IMR-90 (cell line): ENCODE results near the gene TGDS. TPM values are rescaled to one million over a fixed set of nuclear protein-coding genes. Genes with fewer than 3 reads are reported as not detected.

ENCODE experiments used
- ATAC-seq: fragments of 200-7000 bp; cut with Tn5 transposase; 2 replicates; pipeline ENCODE4 v1.9.1; 2020; ENCODE audit warnings: low read depth, mild to moderate bottlenecking, moderate library complexity
- BruUV-seq: library from RNA; stranded (reverse); fragments of 400-500 nt; replicated peaks from 2 replicates; lab custom pipeline; 2021; lab: Mats Ljungman, UMichigan
- CTCF ChIA-PET: fragments of 300-600 bp; formaldehyde crosslinking; extraction: SDS; loops from one replicate; lab custom pipeline; 2021; ENCODE audit warnings: antibody characterized with exemption; lab: Yijun Ruan, JAX
- POLR2A ChIA-PET: fragments of 300-600 bp; sonication (Branson Sonifier 250); formaldehyde crosslinking; loops from one replicate; lab custom pipeline; 2022; ENCODE audit warnings: antibody characterized with exemption; ENCODE audit not compliant: unreplicated experiment; lab: Charles Lee
- DNase-seq: peaks from one replicate; pipeline ENCODE4 v3.0.0; 2013
- H2AFZ ChIP-seq: replicated peaks from 2 replicates; pipeline ENCODE3; 2013; ENCODE audit warnings: low read length, mild to moderate bottlenecking; ENCODE audit not compliant: poor library complexity
- H2AK5ac ChIP-seq: 2 replicates; pipeline ENCODE4 v1.6.1; 2013; ENCODE audit warnings: low read depth, low read length, inconsistent platforms
- H2AK9ac ChIP-seq: replicated peaks from 2 replicates; pipeline ENCODE3; 2013; ENCODE audit warnings: mild to moderate bottlenecking, low read depth, low read length, moderate library complexity; ENCODE audit not compliant: poor library complexity
- H2BK120ac ChIP-seq: 2 replicates; pipeline ENCODE4 v1.6.1; 2013; ENCODE audit warnings: low read depth, low read length, inconsistent platforms
- H2BK15ac ChIP-seq: 3 replicates; pipeline ENCODE4 v1.6.1; 2013; ENCODE audit warnings: low read depth, low read length, inconsistent platforms
- H2BK20ac ChIP-seq: 2 replicates; pipeline ENCODE4 v1.6.1; 2013; ENCODE audit warnings: low read depth, mild to moderate bottlenecking, inconsistent platforms, low read length, moderate library complexity
- H2BK5ac ChIP-seq: 2 replicates; pipeline ENCODE4 v1.6.1; 2013; ENCODE audit warnings: mild to moderate bottlenecking, low read depth, low read length, inconsistent platforms; ENCODE audit not compliant: poor library complexity, severe bottlenecking
- H3K14ac ChIP-seq: replicated peaks from 2 replicates; pipeline ENCODE4 v1.6.1; 2013; ENCODE audit warnings: low read depth, low read length, inconsistent platforms
- H3K18ac ChIP-seq: 2 replicates; pipeline ENCODE4 v1.6.1; 2013; ENCODE audit warnings: low read depth, low read length, control low read depth
- H3K23ac ChIP-seq: 2 replicates; pipeline ENCODE4 v1.6.1; 2013; ENCODE audit warnings: low read depth, low read length, inconsistent platforms
- H3K27ac ChIP-seq: 2 replicates; pipeline ENCODE4 v1.5.1; 2013; ENCODE audit warnings: mild to moderate bottlenecking, control low read depth, low read length; ENCODE audit not compliant: insufficient read depth
- H3K27me3 ChIP-seq: 2 replicates; pipeline ENCODE4 v1.6.1; 2013; ENCODE audit warnings: low read length; ENCODE audit not compliant: control insufficient read depth, insufficient read depth
- H3K36me3 ChIP-seq: 2 replicates; pipeline ENCODE4 v1.6.1; 2013; ENCODE audit warnings: low read length, mixed read lengths; ENCODE audit not compliant: control insufficient read depth, insufficient read depth
- H3K4ac ChIP-seq: 2 replicates; pipeline ENCODE4 v1.6.1; 2013; ENCODE audit warnings: low read depth, low read length, inconsistent platforms
- H3K4me1 ChIP-seq: 2 replicates; pipeline ENCODE4 v1.6.1; 2013; ENCODE audit warnings: low read length, mixed read lengths; ENCODE audit not compliant: control insufficient read depth, insufficient read depth
- H3K4me2 ChIP-seq: 2 replicates; pipeline ENCODE4 v1.6.1; 2013; ENCODE audit warnings: low read depth, mild to moderate bottlenecking, control low read depth, low read length, moderate library complexity
- H3K4me3 ChIP-seq: 2 replicates; pipeline ENCODE4 v1.5.1; 2013; ENCODE audit warnings: low read depth, mild to moderate bottlenecking, control low read depth, low read length, moderate library complexity; ENCODE audit not compliant: insufficient read depth
- H3K56ac ChIP-seq: 2 replicates; pipeline ENCODE4 v1.6.1; 2013; ENCODE audit warnings: low read length, inconsistent platforms; ENCODE audit not compliant: insufficient read depth; ENCODE audit errors: extremely low read depth
- H3K79me1 ChIP-seq, 2 experiments: 2 replicates each; pipeline ENCODE4 v1.6.1; 2013; ENCODE audit warnings: low read length in 2 of 2, inconsistent platforms in 1 of 2, low read depth in 1 of 2
- H3K9ac ChIP-seq: 2 replicates; pipeline ENCODE4 v1.6.1; 2013; ENCODE audit warnings: low read depth, low read length, control low read depth
- H3K9me1 ChIP-seq: 2 replicates; pipeline ENCODE4 v1.6.1; 2013; ENCODE audit warnings: low read length, inconsistent platforms; ENCODE audit not compliant: insufficient read depth
- H3K9me3 ChIP-seq: 2 replicates; pipeline ENCODE4 v1.6.1; 2013; ENCODE audit warnings: low read length; ENCODE audit not compliant: control insufficient read depth, insufficient read depth
- H4K20me1 ChIP-seq: 2 replicates; pipeline ENCODE4 v1.6.1; 2013; ENCODE audit warnings: low read length, inconsistent platforms; ENCODE audit not compliant: insufficient read depth
- H4K5ac ChIP-seq: 2 replicates; pipeline ENCODE4 v1.6.1; 2013; ENCODE audit warnings: mild to moderate bottlenecking, low read depth, low read length, control low read depth
- H4K8ac ChIP-seq, 2 experiments: 2 replicates each; pipeline ENCODE4 v1.6.1; 2013; ENCODE audit warnings: low read depth in 2 of 2, low read length in 2 of 2, control low read depth in 1 of 2, inconsistent platforms in 1 of 2
- H4K91ac ChIP-seq: 2 replicates; pipeline ENCODE4 v1.6.1; 2013; ENCODE audit warnings: low read depth, low read length, inconsistent platforms; ENCODE audit not compliant: insufficient read depth
- BHLHE40 ChIP-seq: fragments of 150-350 bp; IDR thresholded peaks from 2 replicates; pipeline ENCODE4 v1.6.1; 2016; ENCODE audit warnings: mild to moderate bottlenecking, low read depth, low read length
- CEBPB ChIP-seq: IDR thresholded peaks from 2 replicates; pipeline ENCODE4 v1.6.1; 2012; ENCODE audit warnings: low read depth, low read length, improper control_type of control experiment
- CTCF ChIP-seq: conservative IDR thresholded peaks from 2 replicates; pipeline ENCODE4 v1.5.1; 2012; ENCODE audit warnings: mild to moderate bottlenecking, low read depth, low read length, improper control_type of control experiment
- FOS ChIP-seq: fragments of 150-350 bp; IDR thresholded peaks from 2 replicates; pipeline ENCODE4 v1.6.1; 2016; ENCODE audit warnings: low read depth, low read length
- MAFK ChIP-seq: IDR thresholded peaks from 2 replicates; pipeline ENCODE4 v1.6.1; 2012; ENCODE audit warnings: low read depth, low read length, improper control_type of control experiment
- NFE2L2 ChIP-seq: fragments of 150-350 bp; IDR thresholded peaks from 2 replicates; pipeline ENCODE4 v1.6.1; 2016; ENCODE audit warnings: low read depth, mild to moderate bottlenecking, low read length
- RAD21 ChIP-seq: IDR thresholded peaks from 2 replicates; pipeline ENCODE4 v1.6.1; 2012; ENCODE audit warnings: low read length, improper control_type of control experiment
- RCOR1 ChIP-seq: IDR thresholded peaks from 2 replicates; pipeline ENCODE4 v1.6.1; 2012; ENCODE audit warnings: mild to moderate bottlenecking, low read length, improper control_type of control experiment; ENCODE audit not compliant: insufficient replicate concordance
- SMC3 ChIP-seq: fragments of 150-350 bp; IDR thresholded peaks from 2 replicates; pipeline ENCODE4 v1.6.1; 2016; ENCODE audit warnings: low read depth, mild to moderate bottlenecking, antibody characterized with exemption, low read length, moderate library complexity
- USF2 ChIP-seq: fragments of 150-350 bp; IDR thresholded peaks from 2 replicates; pipeline ENCODE4 v1.6.1; 2017; ENCODE audit warnings: mild to moderate bottlenecking, antibody characterized with exemption, low read length, low read depth
- WGBS, 2 experiments: methylation state at CpG; one replicate each; pipeline versions ENCODE4 v1.1.5 to v1.1.7; 2013; ENCODE audit warnings: missing lambda C conversion rate in 2 of 2; ENCODE audit not compliant: insufficient read length in 1 of 2; ENCODE audit errors: extremely low coverage in 2 of 2; 5-methylcytosine and 5-hydroxymethylcytosine counted together
- dilution Hi-C: fragments of 300-500 bp; cut with HindIII; formaldehyde crosslinking; loops from one replicate; pipeline ENCODE4 v1.14.3; 2018; ENCODE audit warnings: low sequenced_read_pairs; ENCODE audit not compliant: unreplicated experiment
- in situ Hi-C: fragments of 300-500 bp; cut with MboI; formaldehyde crosslinking; loops from 3 replicates; pipeline ENCODE4 v1.14.3; 2019; ENCODE audit warnings: low sequenced_read_pairs, inconsistent platforms, mixed read lengths
- intact Hi-C: fragments of 100-400 bp; cut with micrococcal nuclease; formaldehyde crosslinking; loops from 2 replicates; pipeline ENCODE4 v1.10.0; 2022
- polyA plus RNA-seq, 3 experiments: library from polyadenylated mRNA; depleted of rRNA; stranded (reverse); fragments of >200 nt; gene quantifications; 2 replicates each; pipeline ENCODE4 v1.2.3, GENCODE V29; 2012; ENCODE audit warnings: low replicate concordance in 1 of 3
- total RNA-seq: library from RNA; depleted of rRNA; stranded (reverse); fragments of >200 nt; gene quantifications from 2 replicates; pipeline ENCODE4 v1.2.3, GENCODE V29; 2012

The TGDS gene
- total and polyA plus RNA-seq, 2 of the 4 experiments (the other 2 are of a cell fraction), result 9.6 to 15.6 TPM

GRCh38 chr13:94534166-94534565, 61.8 kb downstream of the TGDS start:
- CTCF ChIA-PET, result no interaction called here
- dilution Hi-C loops, result no loop called here

More at GRCh38 chr13:94534166-94534565, 61.8 kb downstream of the TGDS start:
- no peaks in the 10 kb centered on the region for H3K4me1 ChIP-seq
- TF ChIP-seq CTCF (no peak), NFE2L2 (no peak), USF2 (no peak), MAFK (no peak), CEBPB (no peak), RCOR1 (no peak), BHLHE40 (no peak), SMC3 (no peak), RAD21 (no peak), FOS (no peak)
- H3K79me1 ChIP-seq, result no peaks in the 10 kb centered on the region
- no peak overlapping the region for H2BK5ac ChIP-seq
- no peak overlapping the region for H2BK120ac ChIP-seq
- H2AFZ ChIP-seq, result no peak overlapping the region
- no peak overlapping the region for H2AK5ac ChIP-seq
- no peak overlapping the region for H3K9ac ChIP-seq
- H3K9me3 ChIP-seq, result no peaks in the 10 kb centered on the region
- no peak overlapping the region for H2BK15ac ChIP-seq
- no peaks in the 10 kb centered on the region for H3K36me3 ChIP-seq
- no peak overlapping the region for H2AK9ac ChIP-seq
- H3K56ac ChIP-seq, result no peak overlapping the region
- no peak overlapping the region for H4K5ac ChIP-seq
- H4K91ac ChIP-seq, result no peak overlapping the region
- POLR2A ChIA-PET, result no interaction called here
- no peak overlapping the region for H3K27ac ChIP-seq
- no peak overlapping the region for H3K4me2 ChIP-seq
- H3K27me3 ChIP-seq, result peaks cover 5% of the 10 kb centered on the region
- H3K18ac ChIP-seq, result no peak overlapping the region
- H2BK20ac ChIP-seq, result no peak overlapping the region
- H4K8ac ChIP-seq, result no peak overlapping the region
- BruUV-seq, result no TSS peak
- H3K4me3 ChIP-seq, result no peak overlapping the region
- no peaks in the 10 kb centered on the region for H3K9me1 ChIP-seq
- ATAC-seq (no peak), DNase-seq (peak; percentile 45)
- in situ Hi-C loops, result no loop called here
- H3K4ac ChIP-seq, result no peak overlapping the region
- WGBS, 2 experiments, result no CpG with 5 or more reads among the region's 1 CpG
- intact Hi-C loops, result no loop called here
- no peak overlapping the region for H3K23ac ChIP-seq
- no peak overlapping the region for H3K14ac ChIP-seq
- no peaks in the 10 kb centered on the region for H4K20me1 ChIP-seq
